ENCODE measurements around the gene AFF1.

- TF ChIP-seq TP53 (CRISPR knock-in tag; IDR thresholded peaks at IDR 0.05) = no peak
- TF ChIP-seq ATF6 (CRISPR knock-in tag; IDR thresholded peaks at IDR 0.05) = no peak
- TF ChIP-seq CREB1 (CRISPR knock-in tag; IDR thresholded peaks at IDR 0.05) = no peak
- no peak for TF ChIP-seq USF2 (CRISPR knock-in tag; IDR thresholded peaks at IDR 0.05)
- no peak for TF ChIP-seq NR1H2 (CRISPR knock-in tag; IDR thresholded peaks at IDR 0.05)
- TF ChIP-seq CTCF (IDR thresholded peaks at IDR 0.05) = no peak
- TF ChIP-seq ETV6 (CRISPR knock-in tag; IDR thresholded peaks at IDR 0.05) = no peak
Observed at GRCh38 chr4:87151730-87152129, 216.9 kb downstream of the AFF1 start.

Measured in WTC11 (cell line).